GM10847 (cell line): Measurements from ENCODE around the gene ENO2.

Experiments used
- POLR2A ChIP-seq: IDR thresholded peaks from 2 replicates; pipeline ENCODE4 v1.6.1; 2011; ENCODE audit not compliant: insufficient read length; ENCODE audit errors: extremely low read depth

The ENO2 gene

DNA sequence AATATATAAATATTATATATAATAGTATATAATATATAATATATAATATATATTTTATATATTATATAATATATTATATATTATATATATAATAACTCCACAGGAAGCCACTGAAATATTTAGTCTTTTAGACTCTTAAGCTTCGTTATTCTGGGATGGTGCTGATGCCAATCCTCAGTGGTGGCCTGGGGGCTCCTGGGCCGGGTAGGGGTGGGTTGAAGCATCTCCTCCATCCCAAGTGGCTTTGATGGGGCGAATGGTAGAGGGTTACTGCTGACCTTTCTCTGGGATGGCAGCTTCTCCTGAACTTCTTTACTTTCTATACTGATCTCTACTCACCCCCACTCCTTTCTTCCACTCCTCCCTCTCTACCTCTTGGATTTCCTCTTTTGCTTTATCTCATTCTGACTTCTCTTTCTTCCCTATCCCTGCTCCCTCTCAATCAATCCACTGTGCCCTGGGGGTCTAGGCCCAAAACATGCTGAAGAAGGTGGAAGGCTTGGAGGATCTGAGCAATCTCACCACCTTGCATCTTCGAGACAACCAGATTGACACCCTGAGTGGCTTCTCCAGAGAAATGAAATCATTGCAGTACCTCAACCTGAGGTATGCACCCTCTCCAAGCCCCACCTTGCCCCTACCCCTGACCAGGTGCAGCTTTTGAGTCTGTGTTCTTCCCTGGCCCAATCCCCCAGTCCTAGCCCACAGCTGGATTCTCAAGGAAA is 4.8 kb upstream of the ENO2 start:
- TF ChIP-seq POLR2A: no peak

DNA sequence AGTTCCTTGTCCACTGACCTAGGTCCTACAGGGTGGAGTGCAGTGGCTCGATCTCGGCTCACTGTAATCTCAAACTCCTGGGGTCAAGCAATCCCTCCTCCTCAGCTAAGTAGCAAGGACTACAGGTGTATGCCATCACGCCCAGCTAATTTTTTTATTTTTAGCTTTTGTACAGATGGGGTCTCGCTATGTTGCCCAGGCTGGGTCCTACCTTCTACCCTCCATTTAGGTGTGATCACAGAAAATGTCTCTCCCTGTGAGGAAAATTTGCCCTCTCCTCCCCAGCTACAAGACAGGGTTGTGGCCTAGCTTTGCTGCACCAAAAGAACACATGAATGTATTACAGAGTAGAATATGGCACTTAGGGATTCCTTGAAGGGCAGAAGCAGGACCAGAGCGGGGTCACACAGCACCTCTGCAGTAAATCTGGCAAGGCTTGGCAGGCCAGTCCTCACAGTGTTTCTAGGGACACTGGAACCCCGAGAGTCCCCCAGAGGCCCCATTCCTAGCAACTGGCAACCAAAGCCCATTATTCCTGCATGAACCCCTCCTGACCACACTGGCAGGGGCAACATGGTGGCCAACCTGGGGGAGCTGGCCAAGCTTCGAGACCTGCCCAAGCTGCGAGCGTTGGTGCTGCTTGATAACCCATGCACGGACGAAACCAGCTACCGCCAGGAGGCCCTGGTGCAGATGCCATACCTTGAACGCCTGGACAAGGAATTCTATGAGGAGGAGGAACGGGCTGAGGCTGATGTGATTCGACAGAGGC is 2.0 kb upstream of the ENO2 start:
- no peak for TF ChIP-seq POLR2A

DNA sequence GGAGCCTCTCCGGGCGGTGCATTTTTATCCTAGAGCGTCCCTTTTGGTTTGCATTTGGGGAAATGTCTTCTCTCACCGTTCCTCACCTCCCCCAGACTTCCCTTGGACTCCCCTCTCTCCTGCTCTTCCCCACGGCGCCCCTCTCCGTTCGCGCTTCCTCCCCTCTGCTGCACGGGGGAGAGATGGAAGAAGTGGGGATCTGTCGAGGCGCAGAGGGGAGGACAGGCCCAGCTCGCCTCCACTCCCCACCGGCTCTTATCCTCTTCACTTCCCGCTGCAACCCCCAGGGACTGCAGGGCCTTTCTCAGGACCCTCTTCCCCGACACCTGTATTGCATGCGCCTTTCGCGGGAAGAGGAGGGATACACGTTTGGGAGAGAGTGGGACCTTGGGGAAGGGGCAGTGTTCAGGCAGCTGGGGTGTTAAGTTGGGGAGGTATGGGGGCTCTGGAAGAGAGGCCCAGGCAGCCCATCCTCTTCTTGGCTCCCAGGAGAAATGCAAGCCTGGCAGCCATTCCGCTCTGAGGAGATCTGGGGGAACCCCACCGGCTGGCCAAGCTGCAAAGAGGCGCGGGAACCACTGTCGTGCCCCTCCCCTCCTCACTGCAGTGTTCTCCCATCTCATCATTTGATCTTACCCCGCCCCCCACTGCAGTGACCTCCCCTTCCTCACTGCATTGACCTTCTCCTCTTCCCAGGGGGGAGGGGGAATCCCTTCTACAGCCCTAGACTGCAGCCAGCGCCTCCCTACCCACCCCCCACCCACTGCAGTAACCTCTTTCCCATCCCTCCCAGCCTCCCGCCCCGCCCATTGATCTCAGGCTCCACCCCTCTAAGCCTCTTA is 788 bp downstream of the ENO2 start:
- no peak for TF ChIP-seq POLR2A

DNA sequence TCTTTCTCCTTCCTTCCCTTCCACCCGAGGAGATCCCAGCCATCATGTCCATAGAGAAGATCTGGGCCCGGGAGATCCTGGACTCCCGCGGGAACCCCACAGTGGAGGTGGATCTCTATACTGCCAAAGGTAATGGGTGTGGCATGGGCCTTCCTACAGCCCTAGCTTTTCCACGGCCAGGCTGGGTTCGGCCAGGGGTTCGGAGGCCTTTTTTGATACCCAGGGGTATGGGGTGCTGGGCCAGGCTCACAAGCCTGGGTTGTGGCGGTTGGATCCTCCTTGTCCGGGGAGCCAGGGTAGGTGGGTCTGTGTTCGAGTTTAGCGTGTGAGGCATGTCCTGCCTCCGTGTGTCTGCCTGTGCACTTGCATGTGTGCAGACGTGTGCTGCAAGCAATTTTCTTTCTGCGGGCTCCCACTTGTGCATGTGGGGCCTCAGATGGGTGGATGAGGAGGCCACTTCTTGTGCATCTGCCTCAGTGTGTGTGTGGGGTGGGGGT is 1.5 kb downstream of the ENO2 start:
- TF ChIP-seq POLR2A: no peak

DNA sequence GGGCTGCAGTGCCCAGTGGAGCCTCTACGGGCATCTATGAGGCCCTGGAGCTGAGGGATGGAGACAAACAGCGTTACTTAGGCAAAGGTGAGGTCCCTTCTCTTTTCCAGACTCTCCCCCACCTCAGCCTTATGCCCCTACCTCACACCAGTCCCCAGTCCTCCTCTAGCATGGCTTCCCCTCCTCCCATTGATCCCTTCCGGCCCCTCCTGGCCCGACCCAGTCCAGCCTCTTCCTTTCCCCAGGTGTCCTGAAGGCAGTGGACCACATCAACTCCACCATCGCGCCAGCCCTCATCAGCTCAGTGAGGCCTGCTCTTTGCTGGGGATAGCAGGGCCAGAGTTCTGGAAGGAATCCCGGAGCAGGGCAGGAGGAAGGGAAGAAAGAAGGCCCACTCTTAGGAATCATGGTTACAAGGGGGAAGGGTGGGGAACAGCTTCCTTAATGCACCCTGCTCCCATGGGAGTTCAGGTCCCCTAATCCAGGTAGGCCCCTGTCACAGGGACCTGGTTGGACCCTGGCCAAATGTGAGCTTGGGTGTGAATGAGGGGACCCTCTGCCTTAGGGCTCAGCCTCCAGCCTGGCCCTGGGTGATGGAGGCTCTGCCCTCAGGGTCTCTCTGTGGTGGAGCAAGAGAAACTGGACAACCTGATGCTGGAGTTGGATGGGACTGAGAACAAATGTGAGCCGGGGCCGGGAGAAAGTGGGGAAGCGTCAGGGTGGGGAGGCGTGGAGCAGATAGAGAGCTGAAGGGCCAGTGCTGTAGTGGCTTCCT is 2.2 kb downstream of the ENO2 start:
- no peak for TF ChIP-seq POLR2A

DNA sequence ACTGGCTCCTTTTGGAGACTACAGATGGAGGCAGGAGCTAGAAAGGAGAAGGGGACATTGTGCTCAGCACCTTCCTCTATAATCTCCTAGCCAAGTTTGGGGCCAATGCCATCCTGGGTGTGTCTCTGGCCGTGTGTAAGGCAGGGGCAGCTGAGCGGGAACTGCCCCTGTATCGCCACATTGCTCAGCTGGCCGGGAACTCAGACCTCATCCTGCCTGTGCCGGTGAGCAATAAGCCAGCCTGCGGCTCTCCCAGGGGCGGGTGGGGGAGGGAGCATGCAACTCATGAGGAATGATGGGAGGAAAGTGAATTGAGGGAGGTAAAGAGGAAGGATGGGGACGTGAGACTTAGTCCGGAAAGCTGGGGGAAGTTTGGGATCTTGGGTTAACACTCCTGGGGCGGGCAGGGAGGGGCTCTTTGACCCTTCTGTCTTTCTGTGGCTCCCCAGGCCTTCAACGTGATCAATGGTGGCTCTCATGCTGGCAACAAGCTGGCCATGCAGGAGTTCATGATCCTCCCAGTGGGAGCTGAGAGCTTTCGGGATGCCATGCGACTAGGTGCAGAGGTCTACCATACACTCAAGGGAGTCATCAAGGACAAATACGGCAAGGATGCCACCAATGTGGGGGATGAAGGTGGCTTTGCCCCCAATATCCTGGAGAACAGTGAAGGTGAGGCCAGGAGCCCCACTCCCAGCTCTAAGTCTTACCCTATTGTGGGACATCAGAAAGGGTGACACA is 3.3 kb downstream of the ENO2 start:
- TF ChIP-seq POLR2A: no peak

DNA sequence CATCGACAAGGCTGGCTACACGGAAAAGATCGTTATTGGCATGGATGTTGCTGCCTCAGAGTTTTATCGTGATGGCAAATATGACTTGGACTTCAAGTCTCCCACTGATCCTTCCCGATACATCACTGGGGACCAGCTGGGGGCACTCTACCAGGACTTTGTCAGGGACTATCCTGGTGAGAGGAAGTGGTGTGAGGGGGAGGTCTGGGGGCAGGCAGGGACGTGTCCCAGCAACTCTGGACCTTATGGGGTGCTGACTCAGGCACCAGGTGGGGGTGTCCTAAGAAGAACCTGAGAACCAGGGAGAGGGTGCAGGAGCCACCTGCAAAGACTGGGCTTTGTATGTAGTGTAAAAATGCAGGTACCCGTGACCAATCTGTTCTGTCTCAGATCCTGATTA is 5.2 kb downstream of the ENO2 start:
- TF ChIP-seq POLR2A: no peak

DNA sequence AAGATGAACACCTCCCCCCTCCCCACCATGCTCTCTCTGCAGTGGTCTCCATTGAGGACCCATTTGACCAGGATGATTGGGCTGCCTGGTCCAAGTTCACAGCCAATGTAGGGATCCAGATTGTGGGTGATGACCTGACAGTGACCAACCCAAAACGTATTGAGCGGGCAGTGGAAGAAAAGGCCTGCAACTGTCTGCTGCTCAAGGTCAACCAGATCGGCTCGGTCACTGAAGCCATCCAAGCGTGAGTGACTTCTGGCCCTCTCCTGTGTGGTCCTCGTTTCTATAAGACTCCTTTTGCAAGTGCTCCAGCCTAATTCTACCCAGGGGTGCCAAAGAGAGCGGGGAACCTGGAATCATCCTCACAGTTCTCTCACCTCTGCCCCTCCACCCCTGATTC is 7.2 kb downstream of the ENO2 start:
- TF ChIP-seq POLR2A: no peak

DNA sequence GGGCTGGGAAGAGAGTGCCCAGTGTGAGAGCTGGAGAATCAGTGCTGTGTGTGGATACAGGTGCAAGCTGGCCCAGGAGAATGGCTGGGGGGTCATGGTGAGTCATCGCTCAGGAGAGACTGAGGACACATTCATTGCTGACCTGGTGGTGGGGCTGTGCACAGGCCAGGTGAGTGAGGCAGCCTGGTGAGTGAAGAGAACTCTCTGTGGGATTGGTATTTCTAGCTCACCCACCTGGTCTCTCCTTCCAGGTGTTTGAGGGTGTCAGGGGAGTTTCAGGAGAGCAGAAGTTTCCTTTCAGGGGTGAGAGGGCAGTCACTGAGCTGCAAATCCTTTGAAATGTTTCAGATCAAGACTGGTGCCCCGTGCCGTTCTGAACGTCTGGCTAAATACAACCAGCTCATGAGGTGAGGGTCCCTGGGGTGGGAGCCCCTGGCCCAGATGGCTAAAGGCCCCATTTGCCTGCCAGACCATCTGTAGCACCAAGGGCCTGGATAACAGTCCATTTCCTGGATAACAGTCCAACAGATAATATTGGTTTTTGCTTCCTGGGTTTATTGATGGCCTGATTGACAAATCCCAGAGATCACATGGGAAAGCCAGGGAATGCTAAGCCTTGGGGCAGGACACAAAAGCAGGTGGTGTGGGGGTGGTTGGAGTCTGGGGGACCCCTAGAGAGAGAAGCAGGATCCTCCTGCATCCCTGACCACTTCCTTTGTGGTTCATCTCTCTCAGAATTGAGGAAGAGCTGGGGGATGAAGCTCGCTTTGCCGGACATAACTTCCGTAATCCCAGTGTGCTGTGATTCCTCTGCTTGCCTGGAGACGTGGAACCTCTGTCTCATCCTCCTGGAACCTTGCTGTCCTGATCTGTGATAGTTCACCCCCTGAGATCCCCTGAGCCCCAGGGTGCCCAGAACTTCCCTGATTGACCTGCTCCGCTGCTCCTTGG is 7.9 kb downstream of the ENO2 start:
- no peak for TF ChIP-seq POLR2A

DNA sequence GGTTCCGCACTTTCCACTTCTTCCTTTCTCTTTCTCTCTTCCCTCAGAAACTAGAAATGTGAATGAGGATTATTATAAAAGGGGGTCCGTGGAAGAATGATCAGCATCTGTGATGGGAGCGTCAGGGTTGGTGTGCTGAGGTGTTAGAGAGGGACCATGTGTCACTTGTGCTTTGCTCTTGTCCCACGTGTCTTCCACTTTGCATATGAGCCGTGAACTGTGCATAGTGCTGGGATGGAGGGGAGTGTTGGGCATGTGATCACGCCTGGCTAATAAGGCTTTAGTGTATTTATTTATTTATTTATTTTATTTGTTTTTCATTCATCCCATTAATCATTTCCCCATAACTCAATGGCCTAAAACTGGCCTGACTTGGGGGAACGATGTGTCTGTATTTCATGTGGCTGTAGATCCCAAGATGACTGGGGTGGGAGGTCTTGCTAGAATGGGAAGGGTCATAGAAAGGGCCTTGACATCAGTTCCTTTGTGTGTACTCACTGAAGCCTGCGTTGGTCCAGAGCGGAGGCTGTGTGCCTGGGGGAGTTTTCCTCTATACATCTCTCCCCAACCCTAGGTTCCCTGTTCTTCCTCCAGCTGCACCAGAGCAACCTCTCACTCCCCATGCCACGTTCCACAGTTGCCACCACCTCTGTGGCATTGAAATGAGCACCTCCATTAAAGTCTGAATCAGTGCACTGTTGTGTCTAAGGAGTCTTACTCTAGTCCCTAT is 8.8 kb downstream of the ENO2 start:
- TF ChIP-seq POLR2A: no peak

DNA sequence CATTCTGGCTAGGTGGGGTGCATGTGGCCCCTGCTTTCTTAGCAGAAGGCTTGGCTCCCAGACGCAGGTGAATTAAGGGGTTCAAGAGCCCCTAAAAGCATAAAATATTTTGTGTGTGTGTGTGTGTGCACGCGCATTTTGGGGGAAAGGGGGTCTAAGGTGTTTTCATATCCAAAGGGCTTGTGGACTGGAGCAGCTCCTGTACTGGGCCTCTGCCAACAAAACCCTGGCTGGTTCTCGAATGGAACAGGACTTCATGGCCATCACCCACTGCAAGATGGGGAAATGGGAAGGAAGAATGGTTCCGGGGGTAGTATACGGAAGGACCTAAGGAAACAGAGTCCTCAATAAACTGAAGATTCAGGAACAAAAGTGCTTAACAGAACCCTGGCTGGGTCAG is 9.5 kb downstream of the ENO2 start:
- TF ChIP-seq POLR2A: no peak

DNA sequence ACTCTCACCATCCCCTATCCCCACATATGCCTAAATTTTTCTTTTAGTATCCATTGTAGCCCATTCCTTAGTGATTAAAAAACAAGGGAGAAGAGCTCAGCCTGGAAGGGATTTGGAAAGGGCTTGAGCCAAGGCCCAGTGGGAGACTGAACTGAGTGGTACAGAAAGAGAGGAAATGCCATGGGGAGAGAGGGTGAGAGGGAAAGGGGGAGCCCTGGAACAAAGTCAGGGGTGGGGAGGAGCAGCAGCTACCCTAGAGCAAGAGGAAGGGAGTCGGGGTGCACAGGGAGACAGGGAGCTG is 10.8 kb downstream of the ENO2 start:
- TF ChIP-seq POLR2A: no peak

DNA sequence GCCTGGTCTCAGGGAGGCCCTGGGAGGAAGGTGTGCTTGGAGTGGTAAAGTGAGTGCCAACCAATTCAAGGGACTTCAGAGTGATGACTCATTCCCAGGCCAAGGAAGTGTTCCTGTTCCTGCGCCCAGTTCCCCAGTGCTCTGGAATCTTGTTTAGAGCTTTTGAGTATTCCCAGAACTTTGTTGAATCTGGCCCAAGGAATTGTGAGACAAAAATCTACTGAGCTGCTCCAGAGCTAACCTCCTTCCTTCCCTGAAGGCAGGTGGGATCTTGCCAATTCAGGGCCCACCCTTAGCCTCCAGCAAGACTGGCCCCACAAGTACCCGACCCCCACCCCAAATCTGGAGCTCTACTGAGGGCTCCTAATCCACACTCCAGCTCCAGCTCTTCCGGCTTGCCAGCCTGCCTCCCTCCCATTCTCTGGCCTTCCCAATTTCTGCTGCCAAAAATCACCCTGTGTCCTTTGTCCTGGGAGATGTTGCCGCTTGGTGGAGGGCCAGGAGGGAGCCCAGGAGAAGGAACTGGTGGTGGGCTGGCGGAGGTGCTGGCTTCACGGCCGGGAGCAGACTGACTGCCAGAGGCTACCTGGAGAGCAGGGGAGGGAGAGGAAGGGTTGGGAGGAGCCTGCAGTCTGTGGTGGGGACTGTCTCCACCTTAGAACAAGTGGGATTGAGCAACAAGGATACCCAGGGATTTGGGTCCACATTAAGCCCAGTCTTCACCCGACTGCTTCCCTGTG is 11.3 kb downstream of the ENO2 start:
- no peak for TF ChIP-seq POLR2A
